Pericardium fibroblast (primary cell): Measurements from ENCODE around the gene SAMD14. TPM values are rescaled to one million over a fixed set of nuclear protein-coding genes. Genes with fewer than 3 reads are reported as not detected.

Experiments used
- total RNA-seq: library from RNA; depleted of rRNA; stranded (reverse); fragments of >200 nt; gene quantifications from 2 replicates; pipeline ENCODE4 v1.2.3, GENCODE V29; 2015

SAMD14 gene
- 1.4 and 3.2 TPM in 2 replicates for total RNA-seq

DNA sequence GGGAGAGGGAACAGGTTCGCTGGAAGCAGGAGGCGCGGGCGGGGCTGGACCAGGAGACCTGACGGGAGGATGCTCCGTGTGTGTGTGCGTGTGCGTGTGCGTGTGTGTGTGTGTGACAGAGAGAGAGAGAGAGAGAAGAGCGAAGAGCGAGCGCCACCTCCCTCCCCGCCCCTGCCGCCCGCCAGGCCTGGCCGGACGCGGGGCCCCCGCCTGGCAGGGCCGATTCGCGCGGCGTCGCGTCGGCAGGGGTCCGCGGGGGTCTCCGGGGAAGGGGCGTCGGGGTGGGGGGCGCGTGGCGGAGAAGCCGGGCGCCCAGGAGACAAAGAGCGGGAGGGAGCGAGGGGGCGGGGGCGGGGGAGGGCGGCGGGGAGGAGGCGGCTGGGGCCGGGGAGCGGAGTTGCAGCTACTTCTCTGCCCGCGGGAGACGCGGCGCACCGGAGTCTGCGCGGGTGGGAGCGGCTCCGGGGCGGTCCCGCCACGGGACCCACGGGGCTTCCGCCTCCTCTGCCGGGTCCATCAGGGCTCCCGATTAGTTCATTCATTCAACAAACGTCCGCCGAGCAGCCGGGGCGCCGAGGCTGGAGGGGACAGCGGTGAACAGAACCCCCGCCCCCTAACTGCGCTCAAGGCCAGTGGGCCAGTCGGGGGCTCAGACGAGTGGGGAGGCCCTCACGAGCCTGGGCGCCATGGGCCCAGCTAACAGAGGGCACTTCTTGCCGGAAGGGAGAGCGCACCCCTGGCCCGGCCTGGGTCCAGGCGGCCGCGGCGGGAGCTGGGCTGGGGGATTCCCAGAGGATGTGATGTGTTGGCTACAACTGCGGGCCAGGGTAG is at the start of gene SAMD14:
Gene SAMD14 (minus strand): TSS at position 433 of the 831 bp plus-strand sequence. CDS start 5,201 bp downstream, outside the sequence.

DNA sequence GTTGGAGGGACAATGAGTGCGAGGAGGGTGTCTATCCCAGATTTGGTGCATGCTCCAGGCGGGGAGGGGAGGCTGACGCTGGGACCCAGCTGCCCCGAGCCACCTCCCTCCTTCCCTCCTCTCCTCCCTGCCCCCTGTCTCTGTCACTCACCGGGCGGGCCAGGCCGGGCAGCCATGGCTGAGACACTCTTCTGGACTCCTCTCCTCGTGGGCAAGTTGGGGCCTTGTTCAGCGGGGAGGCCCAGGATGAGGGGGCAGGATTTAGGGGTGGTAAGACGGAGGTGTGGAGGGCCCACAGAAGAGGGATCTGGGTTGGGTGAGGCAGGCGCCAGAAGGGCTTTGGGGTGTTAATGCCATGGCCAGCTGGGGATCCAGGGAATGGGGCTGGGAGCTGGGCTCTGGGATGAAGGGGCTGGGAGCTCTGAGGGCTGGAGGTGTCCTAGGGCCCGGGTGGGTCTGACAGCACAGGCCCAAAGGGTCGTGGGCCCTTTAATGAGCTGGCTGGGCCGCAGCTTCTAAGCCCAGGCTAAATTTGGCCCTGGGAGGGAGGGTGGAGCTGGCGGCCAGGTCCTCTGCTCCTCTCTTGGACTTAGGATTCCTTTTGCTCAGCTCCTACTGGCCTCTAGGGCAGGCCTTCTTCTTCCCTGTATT is 36.0 kb upstream of the SAMD14 start, which contains the start of gene SGCA:
Gene SGCA (plus strand): TSS at position 139 of the 651 bp plus-strand sequence. CDS start 36 bp downstream, at position 175.

DNA sequence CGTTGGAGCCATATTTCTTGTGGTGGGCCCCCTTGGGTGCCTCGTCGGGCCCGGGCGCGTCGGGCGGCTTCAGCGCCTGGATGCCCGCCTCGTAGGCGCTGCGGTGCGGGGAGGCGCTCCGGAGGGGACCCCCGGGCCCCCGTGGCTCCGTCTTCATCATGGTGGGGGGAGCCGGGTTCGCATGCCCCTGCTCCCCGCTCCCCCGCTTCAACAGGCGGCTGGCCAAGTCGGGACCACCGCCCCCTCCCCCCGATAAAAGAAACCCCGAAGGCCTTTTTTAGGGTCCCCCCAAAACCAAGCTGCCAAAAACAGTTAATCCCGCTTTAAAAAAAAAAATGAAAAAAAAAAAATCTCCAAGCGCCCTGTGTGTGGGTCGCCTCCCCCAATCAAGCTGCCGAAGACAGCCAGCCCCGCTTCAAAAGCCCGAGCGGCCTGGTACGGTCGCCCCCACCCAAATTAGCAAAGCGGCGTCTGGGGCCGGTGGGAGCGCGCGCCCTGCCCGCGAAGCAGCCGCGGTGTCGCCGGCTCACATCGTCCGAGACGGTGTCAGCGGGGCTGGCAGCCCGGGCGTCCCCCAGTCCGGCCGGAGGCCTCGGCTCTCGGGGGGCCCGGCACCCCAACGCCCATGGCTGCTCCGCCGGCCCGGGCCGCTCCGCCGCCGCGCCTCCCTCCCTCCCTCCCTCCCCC is 20.5 kb upstream of the SAMD14 start, which contains the start of gene PPP1R9B:
Gene PPP1R9B (minus strand): TSS at position 324 of the 687 bp plus-strand sequence. CDS start 164 bp downstream, at position 160.

DNA sequence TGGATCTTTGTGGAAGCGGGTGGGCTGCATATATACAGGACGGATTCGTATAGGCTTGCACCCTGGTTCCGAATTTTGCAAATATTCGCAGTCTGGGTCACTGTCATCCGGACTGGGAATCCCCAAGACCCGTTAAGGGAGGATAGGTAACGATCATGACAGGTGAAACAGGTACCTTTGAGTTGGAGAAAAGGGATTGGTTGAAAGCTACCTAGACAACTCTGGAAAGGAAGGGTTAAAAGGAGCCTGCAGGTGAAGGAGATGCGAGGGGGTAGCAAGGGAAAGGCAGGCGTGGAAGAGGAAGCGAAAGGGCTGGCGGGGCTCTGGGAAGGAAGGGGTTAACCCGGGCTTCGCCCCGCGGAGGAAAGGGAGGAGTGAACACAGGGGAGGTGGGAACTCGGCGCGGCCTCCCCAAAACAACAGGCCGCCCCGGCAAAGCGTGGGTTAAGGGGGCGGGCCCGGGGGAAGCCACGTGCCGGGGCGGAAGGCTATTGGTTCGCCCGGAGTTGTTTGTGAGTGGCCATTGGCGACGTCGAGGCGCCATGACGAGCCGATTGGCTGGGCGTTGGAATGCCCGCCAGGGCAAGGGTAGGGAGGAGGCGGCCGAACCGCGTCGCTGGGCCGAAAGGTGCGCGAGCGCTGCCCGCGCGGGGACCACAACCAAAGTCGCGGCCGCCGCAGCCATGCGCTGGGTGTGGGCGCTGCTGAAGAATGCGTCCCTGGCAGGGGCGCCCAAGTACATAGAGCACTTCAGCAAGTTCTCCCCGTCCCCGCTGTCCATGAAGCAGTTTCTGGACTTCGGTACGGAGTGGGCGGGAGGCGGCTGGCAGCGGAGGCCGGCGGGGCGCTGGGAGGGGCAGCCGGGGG is 35.0 kb downstream of the SAMD14 start, which contains the start of gene PDK2:
Gene PDK2 (plus strand): TSS at position 599 of the 867 bp plus-strand sequence. CDS start 85 bp downstream, at position 684.

Other genes with a start within 250 kb of the SAMD14 start
- gene DLX4, start 161.0 kb downstream of the SAMD14 start, total RNA-seq = not detected in 2 replicates
- gene DLX3, start 134.9 kb downstream of the SAMD14 start, total RNA-seq = not detected in 2 replicates
- 20.8 and 218 TPM in 2 replicates for gene ITGA3, start 74.0 kb downstream of the SAMD14 start, total RNA-seq
- gene PDK2, start 34.8 kb downstream of the SAMD14 start, total RNA-seq = 21.9 and 22.4 TPM in 2 replicates
- gene PPP1R9B, start 20.5 kb upstream of the SAMD14 start, total RNA-seq = 39.2 and 46.4 TPM in 2 replicates
- 0.26 and 0.47 TPM in 2 replicates for gene SGCA, start 35.8 kb upstream of the SAMD14 start, total RNA-seq
- 5,508 and 7,896 TPM in 2 replicates for gene COL1A1, start 71.5 kb upstream of the SAMD14 start, total RNA-seq
- gene TMEM92, start 144.3 kb upstream of the SAMD14 start, total RNA-seq = 0.09 TPM in 1 of 2 replicates, not detected in the other
- 28.8 and 32.2 TPM in 2 replicates for gene XYLT2, start 216.0 kb upstream of the SAMD14 start, total RNA-seq
- 46.5 and 59.5 TPM in 2 replicates for gene MRPL27, start 243.0 kb upstream of the SAMD14 start, total RNA-seq
- gene EME1, start 243.1 kb upstream of the SAMD14 start, total RNA-seq = 0.35 and 3.4 TPM in 2 replicates